Thyroid gland (tissue), 4 donors: ENCODE results near the gene AHNAK2.

Experiments used
- POLR2A ChIP-seq, 2 donors: fragments of 450-650 bp; IDR thresholded peaks; one replicate each; pipeline ENCODE4 v1.6.1; 2017; ENCODE audit warnings: antibody characterized with exemption in 2 of 2, mild to moderate bottlenecking in 2 of 2, moderate library complexity in 1 of 2
- TF ChIP-seq, protein P1 (sequence below), 6 experiments: fragments of 200-600 bp in 3 of 6; fragments of 450-650 bp in 3 of 6; sonication (generic) in 3 of 6; IDR thresholded peaks; one replicate each; pipeline ENCODE4 v1.5.1; 2016 to 2019; ENCODE audit warnings: antibody characterized with exemption in 6 of 6, mild to moderate bottlenecking in 2 of 6, inconsistent platforms in 1 of 6, moderate library complexity in 1 of 6

DNA sequence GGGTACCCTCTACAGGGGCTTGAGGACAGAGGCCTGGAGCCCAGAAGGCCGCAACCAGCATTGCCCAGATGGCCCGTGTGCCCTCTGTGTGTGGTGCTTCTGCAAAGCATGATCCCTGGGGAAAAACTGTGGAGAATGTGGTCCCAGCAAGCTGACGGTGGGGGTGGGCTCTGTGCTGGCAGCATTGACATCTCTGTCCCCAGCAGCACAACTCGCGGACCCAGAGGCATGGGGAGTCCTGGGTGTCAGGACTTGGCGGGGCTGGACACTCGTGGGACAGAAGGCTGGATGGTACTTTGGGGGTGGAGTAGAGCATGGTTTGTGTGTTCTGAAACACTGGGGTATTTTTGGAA, 11.8 kb upstream of the AHNAK2 start:
- TF ChIP-seq, protein P1, sequence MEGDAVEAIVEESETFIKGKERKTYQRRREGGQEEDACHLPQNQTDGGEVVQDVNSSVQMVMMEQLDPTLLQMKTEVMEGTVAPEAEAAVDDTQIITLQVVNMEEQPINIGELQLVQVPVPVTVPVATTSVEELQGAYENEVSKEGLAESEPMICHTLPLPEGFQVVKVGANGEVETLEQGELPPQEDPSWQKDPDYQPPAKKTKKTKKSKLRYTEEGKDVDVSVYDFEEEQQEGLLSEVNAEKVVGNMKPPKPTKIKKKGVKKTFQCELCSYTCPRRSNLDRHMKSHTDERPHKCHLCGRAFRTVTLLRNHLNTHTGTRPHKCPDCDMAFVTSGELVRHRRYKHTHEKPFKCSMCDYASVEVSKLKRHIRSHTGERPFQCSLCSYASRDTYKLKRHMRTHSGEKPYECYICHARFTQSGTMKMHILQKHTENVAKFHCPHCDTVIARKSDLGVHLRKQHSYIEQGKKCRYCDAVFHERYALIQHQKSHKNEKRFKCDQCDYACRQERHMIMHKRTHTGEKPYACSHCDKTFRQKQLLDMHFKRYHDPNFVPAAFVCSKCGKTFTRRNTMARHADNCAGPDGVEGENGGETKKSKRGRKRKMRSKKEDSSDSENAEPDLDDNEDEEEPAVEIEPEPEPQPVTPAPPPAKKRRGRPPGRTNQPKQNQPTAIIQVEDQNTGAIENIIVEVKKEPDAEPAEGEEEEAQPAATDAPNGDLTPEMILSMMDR (IDR thresholded peaks at IDR 0.05): no peak
- no peak for TF ChIP-seq POLR2A (IDR thresholded peaks at IDR 0.05)
